GM12878 (cell line): ENCODE data around the gene ELMO2. TPM values are rescaled to one million over a fixed set of nuclear protein-coding genes. Genes with fewer than 3 reads are reported as not detected.

Experiments used
- CUX1 ChIP-seq: IDR thresholded peaks from 2 replicates; pipeline ENCODE4 v1.6.1; 2012; ENCODE audit warnings: improper control_type of control experiment, low read depth, low read length; ENCODE audit not compliant: insufficient replicate concordance
- NFIC ChIP-seq: IDR thresholded peaks from 2 replicates; pipeline ENCODE4 v1.6.1; 2012; ENCODE audit warnings: low read depth, mild to moderate bottlenecking, inconsistent platforms, low read length, moderate library complexity
- PAX8 ChIP-seq: fragments of 450-650 bp; IDR thresholded peaks from 2 replicates; pipeline ENCODE4 v1.6.1; 2017; ENCODE audit warnings: mild to moderate bottlenecking, moderate library complexity
- ZBTB4 ChIP-seq: fragments of 450-650 bp; formaldehyde crosslinking; IDR thresholded peaks from 2 replicates; pipeline ENCODE4 v1.4.0; 2022; ENCODE audit warnings: mild to moderate bottlenecking, moderate library complexity
- polyA plus RNA-seq, 11 experiments: library from polyadenylated mRNA; depleted of rRNA in 4 of 11; unstranded in 6 of 11; stranded (reverse) in 5 of 11; fragments of >200 nt; fragmentation: Nextera tagmentation in 4 of 11; fragmentation: Illumina TruSeq in 1 of 11; extraction: Ambion mirVana in 4 of 11; extraction: Trizol in 1 of 11; gene quantifications; 1 replicate in 1 of 11; 2 replicates in 10 of 11; pipeline versions ENCODE4 v1.2.1 to v1.2.3, GENCODE V29; 2011 to 2016; ENCODE audit warnings: inconsistent platforms in 2 of 11, missing spikeins in 2 of 11, low read depth in 1 of 11
- total RNA-seq, 4 experiments: library from RNA; depleted of rRNA in 3 of 4; stranded (reverse); fragments of >200 nt in 3 of 4; fragmentation: Illumina TruSeq in 1 of 4; extraction: Trizol in 1 of 4; gene quantifications; 2 replicates each; pipeline versions ENCODE4 v1.2.1 to v1.2.3, GENCODE V29; 2013 to 2021

ELMO2 gene
- total and polyA plus RNA-seq, 10 of the 15 experiments (the other 5 are each of a cell fraction or from before 2014, with no cell fraction given) = 14.2 to 40.2 (median 37.6) TPM

- no peak for TF ChIP-seq ZBTB4 (CRISPR knock-in tag)
- no peak for TF ChIP-seq PAX8
- no peak for TF ChIP-seq CUX1
- TF ChIP-seq NFIC = no peak
- TF ChIP-seq, all 136 proteins: peak for 0
Measured at GRCh38 chr20:46365487-46366220, 40.8 kb downstream of the ELMO2 start (continued).
